ENCODE results near the gene BPIFB4.
"Not testable (repeated sequence)": the region's sequence is repeated elsewhere in the genome, so short reads cannot be mapped to it uniquely, and the experiment has no call there.

BPIFB4 gene

DNA sequence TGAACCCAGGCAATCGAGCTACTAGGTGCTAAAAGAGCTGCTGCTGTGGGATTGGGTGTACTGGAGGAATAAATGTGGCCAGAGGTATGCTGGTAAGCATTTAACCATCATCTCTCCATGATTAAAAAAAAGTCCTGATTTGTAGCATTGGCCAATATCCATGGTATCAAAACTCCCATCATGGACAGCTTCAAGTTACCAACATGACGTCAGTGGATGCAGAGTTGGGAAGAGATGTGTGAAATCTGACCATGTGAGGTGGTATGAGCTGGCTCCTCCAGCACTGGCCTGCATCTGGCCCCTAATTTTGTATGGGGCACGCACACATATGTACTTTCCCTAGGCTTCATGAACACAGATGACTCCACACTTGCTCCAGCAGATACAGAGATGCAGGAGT lies 11.7 kb downstream of the BPIFB4 start:
- no peak for DNase-seq

DNA sequence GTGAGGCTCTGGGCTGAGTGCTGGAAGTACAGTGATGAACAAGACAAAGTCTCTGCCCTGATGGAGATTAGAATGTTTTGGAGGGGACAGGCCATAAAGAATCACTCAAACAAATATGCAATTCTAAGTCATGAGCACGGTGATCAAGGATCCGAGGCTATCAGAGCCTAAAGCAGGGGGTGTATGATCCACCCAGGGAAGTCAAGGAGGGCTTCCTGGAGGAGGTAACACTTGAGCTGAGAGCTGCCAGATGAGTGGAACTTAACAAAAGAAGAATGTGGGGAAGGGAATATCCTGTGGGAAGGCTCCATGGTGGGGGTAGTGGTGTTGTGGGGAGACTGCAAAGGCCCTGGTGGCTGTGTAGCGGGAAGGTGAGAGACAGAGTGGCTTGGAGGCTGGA lies 12.2 kb downstream of the BPIFB4 start:
- DNase-seq = no peak

DNA sequence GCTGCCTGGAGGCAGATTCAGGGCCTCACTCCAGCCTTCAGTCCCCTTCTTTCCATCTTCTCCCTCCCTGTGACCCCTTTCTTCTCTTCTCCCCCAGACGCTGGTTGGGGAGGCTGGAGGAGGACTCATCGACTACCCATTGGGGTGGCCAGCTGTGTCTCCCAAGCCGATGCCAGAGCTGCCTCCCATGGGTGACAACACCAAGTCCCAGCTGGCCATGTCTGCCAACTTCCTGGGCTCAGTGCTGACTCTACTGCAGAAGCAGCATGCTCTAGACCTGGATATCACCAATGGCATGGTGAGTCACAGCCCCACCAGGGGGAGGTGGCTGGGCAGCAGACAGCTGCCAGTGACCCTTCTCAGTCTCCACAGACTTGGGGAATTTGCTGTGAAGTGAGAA lies 12.9 kb downstream of the BPIFB4 start:
- no peak for DNase-seq

DNA sequence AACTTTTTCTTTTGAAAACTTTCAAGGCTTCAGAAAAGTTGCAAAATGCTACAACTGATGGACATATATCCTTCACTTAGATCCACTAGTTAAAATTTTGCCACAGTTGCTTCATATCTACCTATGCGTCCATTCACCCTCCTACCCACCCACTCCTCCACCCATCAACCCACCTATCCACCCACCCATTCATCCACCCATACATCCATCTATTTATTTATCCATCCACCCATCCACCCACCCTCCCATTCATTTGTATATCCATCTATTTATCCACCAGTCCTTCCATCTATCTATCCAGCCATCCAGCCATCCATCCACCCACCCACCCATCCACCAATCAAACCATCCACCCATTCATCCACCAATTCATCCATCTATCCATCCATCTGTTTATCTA lies 13.6 kb downstream of the BPIFB4 start:
- no peak for DNase-seq

DNA sequence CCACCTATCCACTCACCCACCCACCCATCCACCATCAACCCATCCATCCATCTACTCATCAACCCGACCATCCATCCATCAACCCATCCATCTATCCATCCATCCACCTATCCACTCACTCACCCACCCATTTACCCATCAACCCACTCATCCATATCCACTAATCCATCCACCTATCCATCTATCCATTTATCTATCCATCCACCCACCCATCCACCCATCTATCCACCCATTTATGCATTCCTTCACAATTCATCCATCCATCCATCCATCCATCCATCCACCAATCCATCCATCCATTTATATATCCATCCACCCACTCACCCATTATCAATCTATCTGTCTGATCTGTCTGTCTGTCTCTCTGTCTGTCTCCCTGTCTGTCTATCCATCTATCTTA lies 14.1 kb downstream of the BPIFB4 start:
- no peak for DNase-seq

DNA sequence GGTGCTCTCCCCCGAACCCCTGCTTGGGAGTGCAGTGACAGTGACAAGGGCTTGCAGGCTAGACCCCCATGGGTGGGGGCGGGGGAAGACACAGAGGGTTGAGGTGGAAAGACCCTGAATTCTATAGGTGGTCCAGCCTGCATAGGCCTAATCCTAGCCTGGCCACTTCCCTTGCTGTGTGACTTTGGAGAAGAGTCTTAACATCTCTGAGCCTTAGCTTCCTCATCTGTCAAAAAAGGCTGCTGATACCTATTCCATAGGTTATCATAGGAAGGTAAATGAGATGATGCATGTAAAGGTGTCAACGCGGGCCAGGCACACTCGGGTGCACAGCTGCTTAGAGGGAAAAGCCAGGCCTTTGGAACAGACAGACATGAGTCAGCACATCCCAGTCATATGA lies 15.8 kb downstream of the BPIFB4 start:
- DNase-seq = no peak

DNA sequence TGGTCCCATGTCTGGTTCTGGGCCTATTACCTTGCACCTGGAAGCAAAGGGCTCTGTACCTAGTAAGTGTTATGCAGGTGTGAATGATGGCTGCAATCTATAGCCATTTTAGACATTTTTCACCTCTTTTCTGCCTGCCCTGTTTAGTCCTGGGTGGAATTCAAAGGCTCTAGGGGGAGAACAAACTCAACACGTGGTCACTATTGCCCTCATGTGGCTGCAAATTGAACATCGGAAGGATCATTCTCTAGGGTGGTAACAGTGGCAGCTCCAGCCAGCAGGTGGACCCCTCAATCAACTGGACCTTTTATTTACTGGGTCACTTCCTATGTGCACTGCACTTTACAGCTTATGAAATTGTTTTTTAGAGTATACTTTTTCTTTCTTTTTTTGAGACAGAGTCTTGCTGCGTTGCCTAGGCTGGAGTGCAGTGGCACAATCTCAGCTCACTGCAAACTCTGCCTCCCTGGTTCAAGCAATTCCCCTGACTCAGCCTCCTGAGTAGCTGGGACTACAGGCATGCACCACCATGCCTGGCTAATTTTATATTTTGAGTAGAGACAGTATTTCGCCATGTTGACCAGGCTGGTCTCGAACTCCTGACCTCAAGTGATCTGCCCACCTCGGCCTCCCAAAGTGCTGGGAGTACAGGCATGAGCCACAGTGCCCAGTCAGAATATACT lies 16.6 kb downstream of the BPIFB4 start:
- DNase-seq = not testable (repeated sequence)

DNA sequence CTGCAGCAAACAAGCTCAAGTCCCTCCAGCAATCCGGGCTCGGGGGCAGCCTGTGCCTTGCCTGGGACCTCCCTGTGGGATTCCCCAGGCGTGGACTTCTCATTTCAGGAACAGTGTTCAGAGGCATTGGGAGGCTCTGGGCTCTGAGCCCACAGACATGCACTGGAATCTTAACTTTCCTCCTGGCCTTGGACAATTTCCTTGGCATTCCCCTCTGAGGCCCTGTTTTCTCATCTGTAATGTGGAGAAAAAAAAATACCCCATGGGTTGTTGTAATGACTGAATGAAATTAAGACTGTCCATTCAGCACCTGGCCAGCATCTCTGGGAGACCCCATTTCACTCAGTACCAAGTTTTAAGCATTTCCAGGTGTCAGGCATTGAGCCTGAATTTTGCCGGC lies 17.6 kb downstream of the BPIFB4 start:
- no peak for DNase-seq

DNA sequence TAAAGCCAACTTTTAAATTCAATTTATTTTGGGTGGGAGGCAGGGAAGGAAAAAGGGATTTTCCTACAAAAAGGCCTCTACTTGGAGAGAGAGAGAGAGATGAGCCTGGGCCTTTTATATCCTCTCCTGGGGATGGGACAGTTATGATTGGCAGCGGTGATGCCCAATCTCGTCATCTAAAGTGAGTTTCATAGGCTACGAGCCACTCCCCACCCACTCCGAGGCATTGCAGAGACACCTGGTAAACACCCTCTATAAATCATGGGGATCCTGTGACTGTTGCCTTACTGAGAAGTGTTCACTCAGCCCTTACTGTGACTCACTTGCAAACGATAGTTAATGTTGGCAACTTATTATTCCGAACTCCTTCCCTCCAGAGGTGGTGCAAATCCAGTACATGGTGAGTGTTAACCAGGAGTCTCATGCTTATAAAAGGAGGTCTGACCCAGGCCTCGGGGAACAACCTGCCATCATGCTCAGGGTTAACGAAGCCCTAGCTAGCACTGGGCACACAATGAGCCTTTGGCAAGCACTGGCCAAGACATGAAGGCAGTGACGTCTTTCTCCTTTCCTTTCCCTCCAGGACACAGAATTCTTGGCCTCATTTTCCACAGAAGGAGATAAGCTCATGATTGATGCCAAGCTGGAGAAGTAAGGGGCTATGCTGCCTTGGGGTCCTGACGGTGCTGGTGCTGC lies 20.5 kb downstream of the BPIFB4 start:
- DNase-seq = no peak

DNA sequence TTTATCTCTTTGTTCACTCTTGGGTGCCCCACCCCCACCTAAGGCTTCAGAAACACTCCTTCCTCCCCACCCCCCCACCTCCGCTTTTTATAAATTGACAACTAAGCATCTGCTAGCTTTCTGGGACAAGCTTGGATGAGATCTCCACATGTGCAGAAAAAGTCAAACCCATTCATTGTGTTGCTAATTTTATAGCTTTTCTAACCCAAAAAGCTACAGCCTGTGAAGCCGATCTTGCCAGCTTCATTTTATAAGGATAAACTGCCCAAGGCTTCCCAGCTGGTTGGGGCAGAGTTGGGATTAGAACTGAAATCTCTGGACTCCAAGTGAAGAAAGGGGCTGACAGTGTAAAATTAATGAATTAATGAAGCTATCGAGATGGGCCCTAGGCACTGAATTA lies 24.1 kb downstream of the BPIFB4 start:
- no peak for DNase-seq

DNA sequence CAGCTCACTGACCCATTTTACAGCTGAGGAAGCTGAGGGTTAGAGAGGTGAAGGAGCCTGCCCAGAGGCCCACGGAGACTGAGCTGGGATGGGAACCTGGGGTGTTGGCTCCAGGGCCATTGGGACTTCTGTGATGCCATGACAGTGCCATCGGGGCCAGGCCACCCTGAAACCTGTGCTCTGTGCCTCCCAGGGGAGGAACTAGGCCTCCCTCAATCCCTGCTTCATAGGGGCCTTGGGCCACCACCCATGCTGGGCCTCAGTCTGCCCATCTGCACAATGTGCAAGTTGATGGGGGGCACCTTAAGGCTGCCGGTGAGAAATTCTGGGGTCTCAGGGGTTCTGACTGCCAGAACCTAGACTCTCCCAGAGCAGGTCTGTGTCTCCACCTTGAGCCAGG lies 24.9 kb downstream of the BPIFB4 start:
- no peak for DNase-seq

DNA sequence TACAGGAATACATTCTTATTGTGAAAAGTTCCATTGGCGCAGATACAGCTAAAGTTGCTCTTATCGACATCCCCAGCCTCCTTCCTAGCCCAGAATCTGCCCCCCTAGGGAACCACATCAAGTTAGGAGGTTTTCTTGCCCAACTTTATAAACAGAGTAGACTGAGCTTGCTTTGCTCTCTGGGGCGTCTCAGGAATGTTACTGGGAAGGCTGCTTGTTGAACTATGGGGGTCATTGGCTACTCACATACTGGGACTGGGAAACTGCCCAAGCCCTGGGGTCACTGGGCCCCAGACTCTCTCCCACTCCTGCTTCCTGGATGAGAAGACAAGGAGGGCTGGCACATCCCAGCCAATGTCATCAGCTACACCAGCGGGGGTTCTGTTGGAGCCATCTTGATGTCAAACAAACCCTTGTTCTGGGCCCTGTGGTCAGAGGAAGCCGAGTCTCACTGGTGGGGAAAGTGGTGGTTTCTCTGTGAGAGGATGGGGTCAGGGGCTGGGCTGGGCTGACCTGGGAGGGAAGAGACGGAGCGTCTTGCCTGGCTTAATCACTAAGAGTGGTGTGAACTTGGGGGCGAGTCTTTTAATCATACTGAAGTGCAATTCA lies 26.0 kb downstream of the BPIFB4 start:
- no peak for DNase-seq

DNA sequence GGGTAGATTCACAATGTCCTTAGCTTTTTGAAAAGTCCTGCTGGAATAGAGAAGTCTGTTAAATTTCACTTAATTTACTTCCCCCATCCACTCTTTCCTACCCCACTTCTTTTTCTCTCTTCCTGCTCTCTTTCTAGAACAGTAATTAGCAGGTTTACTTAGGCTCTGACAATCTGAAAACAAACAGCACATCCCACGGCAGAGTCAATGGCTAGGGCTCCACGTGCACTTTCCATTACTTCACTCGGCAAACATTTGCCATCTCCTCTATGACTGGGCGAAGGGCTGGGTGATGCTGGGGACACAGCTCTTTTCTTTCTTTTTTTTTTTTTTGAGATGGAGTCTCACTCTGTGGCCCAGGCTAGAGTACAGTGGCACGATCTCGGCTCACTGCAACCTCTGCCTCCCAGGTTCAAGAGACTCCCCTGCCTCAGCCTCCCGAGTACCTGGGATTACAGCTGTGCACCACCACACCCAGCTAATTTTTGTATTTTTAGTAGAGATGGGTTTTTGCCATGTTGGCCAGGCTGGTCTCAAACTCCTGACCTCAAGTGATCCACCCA lies 26.7 kb downstream of the BPIFB4 start:
- DNase-seq = not testable (repeated sequence)

DNA sequence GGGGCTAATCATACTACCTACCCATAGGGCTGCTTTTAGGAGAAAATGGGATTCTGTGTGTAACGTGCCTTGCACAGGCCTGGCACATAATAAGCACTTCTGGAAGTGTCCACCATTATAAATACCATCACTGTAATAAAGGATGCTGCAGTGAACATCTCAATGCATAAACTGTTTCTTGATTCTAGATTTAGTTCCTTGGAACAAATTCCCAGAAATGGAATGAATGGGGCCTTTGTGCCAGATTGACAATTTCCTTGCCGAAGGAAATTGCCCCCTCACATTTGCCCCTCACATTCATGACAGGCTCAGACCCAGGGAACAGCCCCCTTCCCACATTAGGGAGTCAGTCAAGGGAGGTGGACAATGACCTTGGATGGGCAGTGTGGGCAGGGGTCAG lies 29.2 kb downstream of the BPIFB4 start:
- no peak for DNase-seq

DNA sequence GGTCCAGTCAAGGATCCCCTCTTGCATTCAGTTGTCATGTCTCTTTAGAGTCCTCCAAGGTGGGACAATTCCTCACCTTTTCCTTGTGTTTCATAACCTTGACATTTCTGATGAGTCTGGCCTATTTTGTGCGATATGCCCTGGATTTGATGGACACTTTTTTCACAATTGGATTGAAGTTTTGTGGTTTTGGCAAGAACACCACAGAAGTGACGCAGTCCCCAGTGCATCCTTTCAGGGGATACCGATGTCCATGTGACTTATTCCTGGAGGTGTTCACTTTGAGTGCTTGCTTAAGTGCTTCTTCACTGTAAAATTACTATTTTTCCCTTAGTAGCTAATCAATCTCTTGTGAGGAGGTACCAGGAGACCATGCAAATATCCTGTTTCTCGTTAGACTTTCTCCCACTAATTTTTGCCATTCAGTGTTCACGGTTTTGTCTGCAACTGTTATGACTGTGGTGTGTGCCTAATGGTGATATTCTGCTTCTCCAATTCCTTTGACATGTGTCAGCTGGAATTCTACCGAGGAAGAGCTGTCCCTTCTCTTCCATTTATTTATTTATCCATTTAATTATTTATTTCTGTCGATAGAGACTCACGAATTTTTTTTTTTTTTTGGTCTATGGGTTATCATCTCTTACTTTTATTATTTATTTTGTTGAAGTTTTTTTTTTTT lies 30.8 kb downstream of the BPIFB4 start:
- DNase-seq = no peak

DNA sequence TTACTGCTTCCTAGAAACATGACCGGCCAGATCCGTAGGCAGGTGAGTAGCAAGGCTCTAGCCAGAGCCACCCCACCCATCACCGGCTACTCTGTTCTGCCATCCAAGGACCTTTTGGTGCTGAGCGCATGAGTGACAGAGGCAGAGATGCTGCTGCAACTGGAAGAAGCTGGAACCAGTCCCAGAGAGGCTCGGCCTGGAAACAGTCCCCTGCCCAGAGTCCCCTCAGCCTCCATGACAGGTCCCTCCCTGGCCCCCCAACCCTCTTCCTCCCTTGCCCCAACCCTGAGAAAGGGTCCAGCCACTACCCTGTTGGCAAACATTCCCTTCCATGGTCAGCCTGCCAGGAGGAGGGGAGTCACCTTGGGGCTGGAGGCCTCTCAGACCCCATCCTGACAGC lies 31.9 kb downstream of the BPIFB4 start:
- no peak for DNase-seq

DNA sequence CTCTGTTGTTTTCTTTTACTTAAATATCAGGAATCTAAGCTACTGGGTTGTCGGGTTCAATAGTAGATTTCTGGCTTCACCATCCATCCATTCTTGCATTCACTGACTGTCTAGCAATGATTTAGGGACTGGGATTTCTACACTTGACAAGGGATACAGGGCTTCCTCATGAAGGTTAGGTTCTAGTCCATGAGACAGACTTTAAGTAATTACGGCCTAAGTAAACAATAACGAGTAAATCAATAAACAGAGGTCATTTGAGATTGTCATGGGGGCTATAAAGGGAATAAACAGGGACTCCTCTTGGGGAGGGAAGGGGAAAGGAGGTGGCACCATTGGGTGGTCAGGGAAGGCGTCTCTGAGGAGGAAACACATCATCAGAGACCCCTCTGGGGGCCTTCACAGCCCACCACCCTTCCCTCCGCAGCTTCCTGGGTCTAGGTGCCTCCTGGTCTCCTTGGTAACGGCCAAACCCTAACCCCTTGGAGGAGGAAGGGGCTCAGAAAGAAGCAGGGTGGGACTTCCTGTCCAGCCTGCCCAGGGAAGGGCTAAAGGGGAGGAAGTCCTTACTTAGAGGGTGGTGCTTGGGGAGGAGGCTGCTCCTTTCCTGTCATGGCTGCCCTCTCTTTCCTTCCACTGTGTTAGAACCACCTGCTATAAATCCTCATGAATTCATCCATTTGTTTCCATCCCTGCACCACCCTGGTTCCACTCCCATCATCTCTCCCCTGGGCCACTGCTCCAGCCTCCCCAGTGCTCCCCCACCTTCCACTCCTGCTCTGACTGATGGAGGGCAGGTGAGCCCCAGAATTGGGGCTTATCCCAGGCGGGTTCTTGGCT lies 33.3 kb downstream of the BPIFB4 start:
- DNase-seq = no peak

DNA sequence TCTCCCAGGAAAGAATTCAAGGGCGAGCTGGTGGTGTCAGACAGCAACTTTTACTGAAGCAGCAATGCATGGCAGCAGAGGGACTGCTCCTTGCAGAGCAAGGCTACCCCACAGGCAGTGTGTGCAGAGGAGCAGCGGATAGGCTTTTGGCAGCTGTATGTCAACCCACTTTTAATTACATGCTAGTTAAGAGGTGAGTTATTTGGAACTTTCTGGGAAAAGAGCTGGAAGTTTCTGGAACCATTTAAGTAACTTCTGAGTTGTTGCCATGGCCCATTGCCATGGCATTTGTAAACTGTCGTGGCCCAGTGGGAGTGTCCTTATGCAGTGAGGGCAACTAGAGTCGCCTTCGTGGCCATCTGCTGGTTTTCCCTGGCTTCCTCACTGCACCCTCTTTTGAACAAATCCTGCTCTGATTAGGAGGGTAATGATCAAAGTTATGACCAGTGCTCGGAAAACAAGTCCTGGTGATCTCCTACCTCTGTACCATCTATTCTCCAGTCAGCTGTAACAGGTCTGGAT lies 34.0 kb downstream of the BPIFB4 start:
- no peak for DNase-seq

DNA sequence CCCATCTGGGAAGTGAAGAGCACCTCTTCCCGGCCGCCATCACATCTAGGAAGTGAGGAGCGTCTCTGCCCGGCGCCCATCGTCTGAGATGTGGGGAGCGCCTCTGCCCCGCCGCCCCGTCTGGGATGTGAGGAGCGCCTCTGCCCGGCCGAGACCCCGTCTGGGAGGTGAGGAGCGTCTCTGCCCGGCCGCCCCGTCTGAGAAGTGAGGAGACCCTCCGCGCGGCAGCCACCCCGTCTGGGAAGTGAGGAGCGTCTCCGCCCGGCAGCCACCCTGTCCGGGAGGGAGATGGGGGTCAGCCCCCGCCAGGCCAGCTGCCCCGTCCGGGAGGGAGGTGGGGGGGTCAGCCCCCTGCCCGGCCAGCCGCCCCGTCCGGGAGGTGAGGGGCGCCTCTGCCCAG lies 36.1 kb downstream of the BPIFB4 start:
- not testable (repeated sequence) for DNase-seq

DNA sequence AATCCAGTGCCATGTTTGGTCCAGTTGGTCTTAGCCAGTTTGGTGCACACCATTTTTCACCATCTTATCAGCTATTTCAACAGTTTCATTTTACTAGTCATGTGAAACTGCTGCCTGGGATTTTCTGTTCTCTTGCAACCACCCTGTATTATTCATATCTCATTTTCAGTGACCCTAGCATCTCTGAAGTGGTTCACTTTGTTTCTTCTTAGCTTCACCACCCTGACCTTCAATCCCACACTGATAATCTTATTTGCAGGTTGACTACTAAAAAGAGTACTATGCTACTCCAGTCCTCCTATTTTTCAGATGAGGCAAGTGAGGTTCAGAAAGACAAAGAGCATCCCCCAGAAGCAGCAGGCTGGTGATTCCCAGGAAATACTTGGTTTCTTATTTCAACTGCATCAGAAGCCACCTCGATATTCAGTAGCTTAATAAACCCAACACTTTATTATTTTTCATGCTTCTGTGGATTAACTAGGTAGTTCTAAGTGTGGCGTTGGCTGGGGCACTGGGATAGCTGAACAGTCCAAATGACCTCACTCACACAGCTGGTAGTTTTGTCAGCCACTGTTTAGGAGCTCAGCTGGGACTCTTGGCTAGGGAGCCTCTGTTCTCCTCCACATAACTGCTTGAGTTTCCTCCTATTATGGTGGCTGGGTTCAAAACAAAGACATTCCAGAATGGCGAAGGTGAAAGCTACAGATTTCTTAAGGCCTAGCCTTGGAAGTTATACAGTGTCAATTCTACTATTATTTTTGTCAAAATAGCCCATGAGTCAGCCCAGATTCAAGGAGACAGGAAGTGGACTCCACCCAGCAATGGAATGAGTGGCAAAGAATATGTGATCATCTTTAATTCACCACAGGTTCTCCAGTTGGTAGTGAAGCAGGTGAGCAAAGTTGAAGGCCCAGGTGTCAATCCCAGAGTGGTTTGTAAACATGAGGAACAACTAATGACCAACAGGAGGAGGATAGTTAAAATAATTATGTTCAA lies 40.6 kb downstream of the BPIFB4 start:
- DNase-seq = no peak

DNA sequence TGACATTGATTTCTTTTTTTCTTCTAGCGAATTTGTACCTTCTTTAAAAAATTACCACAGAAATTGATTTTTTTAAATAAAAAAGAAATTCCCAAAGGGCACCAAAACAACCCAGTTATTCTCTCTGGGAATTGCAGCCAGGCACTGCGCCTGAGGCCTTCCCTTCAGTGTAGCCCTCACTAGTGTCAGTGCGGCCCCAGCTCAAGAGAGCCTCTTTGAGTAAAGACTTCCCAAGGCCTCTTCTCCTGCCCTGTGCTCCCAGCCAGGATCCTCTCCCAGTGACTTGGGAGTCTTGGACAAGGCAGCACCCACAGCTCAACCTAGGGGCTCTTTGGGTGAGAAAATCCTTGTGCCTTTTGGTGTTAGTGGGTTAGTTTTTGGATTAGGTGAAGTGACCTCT lies 41.5 kb downstream of the BPIFB4 start:
- no peak for DNase-seq

Data from NCI-H1436 (cell line).